Activated naive CD4-positive, alpha-beta T cell treated with anti-CD3 and anti-CD28 coated beads, Interleukin-2, amount 10 ng/mL, durations not matched to agents 7 days and 5 days (primary cell): Measurements from ENCODE around the gene VPS25.

Experiments used
- CTCF ChIA-PET: fragments of 350-600 bp; sonication (Branson Sonifier 250); formaldehyde crosslinking; loops from one replicate; lab custom pipeline; 2021; ENCODE audit warnings: antibody characterized with exemption; lab: Charles Lee
- DNase-seq: peaks from one replicate; pipeline ENCODE4 v3.0.0-alpha.2; 2020
- H3K27ac Mint-ChIP-seq: one replicate; pipeline ENCODE4 v1.8.0; 2021; ENCODE audit warnings: mild to moderate bottlenecking, moderate library complexity, mixed read lengths
- H3K27me3 Mint-ChIP-seq: one replicate; pipeline ENCODE4 v1.8.0; 2021; ENCODE audit warnings: mild to moderate bottlenecking, mixed read lengths
- H3K36me3 Mint-ChIP-seq: one replicate; pipeline ENCODE4 v1.8.0; 2021; ENCODE audit warnings: mixed read lengths
- H3K4me1 Mint-ChIP-seq: one replicate; pipeline ENCODE4 v1.8.0; 2021; ENCODE audit warnings: mixed read lengths
- H3K4me3 Mint-ChIP-seq: one replicate; pipeline ENCODE4 v1.8.0; 2021; ENCODE audit warnings: mild to moderate bottlenecking, moderate library complexity, mixed read lengths
- H3K9me3 Mint-ChIP-seq: one replicate; pipeline ENCODE4 v1.8.0; 2021; ENCODE audit warnings: mixed read lengths

The VPS25 gene

DNA sequence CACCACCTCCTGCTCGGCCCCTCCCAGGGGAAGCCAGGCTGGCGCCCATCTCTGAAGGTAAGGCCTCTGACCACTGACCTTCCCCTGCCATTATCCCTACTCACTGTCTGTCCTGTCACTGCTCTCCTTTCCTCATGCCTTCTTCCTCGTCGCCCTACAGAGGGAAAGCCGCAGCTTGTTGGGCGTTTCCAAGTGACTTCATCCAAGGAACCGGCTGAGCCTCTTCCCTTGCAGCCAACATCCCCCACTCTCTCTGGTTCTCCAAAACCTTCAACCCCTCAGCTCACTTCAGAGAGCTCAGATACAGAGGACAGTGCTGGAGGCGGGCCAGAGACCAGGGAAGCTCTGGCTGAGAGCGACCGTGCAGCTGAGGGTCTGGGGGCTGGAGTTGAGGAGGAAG lies 22.2 kb downstream of the VPS25 start:
- CTCF ChIA-PET = interaction anchor here (1.1 kb wide), 1 partner anchor 32 kb away, joined by 3 read pairs; no protein-coding TSS in a partner anchor
- peaks cover 17% of the 10 kb centered on the region for H3K27me3 Mint-ChIP-seq
- no peaks in the 10 kb centered on the region for H3K9me3 Mint-ChIP-seq
- peaks cover 27% of the 10 kb centered on the region for H3K4me1 Mint-ChIP-seq
- peak overlapping the region; percentile 18 for H3K4me3 Mint-ChIP-seq
- DNase-seq = no peak
- H3K27ac Mint-ChIP-seq = no peak overlapping the region
- H3K36me3 Mint-ChIP-seq = peaks cover 8% of the 10 kb centered on the region

DNA sequence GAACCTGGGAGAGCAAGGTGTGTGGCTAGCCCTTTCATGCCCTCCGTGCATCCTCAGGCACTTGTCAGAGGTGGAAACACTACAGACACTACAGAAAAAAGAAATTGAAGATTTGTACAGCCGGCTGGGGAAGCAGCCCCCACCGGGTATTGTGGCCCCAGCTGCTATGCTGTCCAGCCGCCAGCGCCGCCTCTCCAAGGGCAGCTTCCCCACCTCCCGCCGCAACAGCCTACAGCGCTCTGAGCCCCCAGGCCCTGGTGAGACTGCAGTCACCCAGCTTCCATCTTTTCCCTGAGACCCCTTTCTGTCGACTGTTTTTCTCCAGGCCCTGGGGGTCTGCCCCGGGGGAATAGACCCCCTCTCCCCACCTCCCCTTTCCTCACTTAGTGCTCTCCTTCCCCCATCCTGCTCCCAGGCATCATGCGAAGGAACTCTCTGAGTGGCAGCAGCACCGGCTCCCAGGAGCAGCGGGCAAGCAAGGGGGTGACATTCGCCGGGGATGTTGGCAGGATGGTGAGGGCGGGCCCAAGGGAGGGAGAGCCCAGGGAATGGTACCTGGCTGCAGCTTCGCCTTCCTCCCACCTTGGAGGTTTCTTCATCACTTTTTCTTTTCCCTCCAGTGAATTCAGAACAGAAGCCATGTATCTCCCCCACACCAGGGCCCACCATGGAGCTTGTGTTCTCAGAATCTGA lies 23.0 kb downstream of the VPS25 start:
- H3K36me3 Mint-ChIP-seq = peaks cover 8% of the 10 kb centered on the region
- peaks cover 11% of the 10 kb centered on the region for H3K27me3 Mint-ChIP-seq
- peaks cover 27% of the 10 kb centered on the region for H3K4me1 Mint-ChIP-seq
- no peak for DNase-seq
- H3K4me3 Mint-ChIP-seq = no peak overlapping the region
- CTCF ChIA-PET = no interaction called here
- no peaks in the 10 kb centered on the region for H3K9me3 Mint-ChIP-seq
- H3K27ac Mint-ChIP-seq = no peak overlapping the region

DNA sequence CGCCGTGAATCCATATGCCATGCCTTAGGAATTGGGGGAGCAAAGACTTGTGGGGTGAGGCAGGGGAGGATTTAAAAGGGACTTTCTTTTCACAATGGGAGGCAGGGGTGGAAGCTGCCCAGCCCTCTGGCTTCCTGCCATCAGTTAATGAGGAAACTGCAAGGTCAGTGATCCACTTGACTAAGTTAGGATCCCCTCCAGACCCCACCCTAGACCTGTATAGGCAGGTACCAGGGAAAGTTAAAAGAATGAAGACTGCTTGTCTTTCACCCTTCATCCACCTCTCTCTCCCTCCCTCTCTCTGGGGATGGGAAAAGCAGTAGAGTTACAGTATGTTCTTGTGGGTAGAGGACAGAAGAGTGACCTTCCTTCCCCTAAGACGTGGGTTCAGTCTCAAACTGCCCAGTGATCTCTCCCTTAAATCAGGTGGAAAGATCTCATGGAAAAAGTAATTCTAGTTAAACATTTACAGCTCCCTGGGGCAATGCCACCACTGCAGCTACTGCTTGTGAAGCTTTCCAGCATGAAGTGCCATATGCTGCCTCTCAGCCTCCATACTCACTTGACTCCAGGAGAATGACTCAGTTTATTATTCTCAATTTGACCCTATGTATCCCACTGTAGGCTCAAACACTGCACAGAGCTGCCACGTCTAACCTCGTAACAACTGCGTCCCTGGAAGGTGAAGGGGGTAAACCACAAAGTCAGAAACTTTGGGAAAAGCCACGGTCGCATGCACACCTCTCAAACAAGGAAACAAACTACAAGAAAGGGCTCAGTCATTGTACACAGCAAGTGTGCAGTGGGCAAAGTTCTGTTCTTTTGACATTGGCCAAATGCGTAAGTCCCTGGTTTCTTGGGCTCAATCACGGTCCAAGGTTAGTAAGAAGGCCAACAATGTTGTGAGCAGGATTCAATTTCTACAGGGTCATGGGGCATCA lies 24.1 kb downstream of the VPS25 start:
- H3K36me3 Mint-ChIP-seq = peaks cover 8% of the 10 kb centered on the region
- CTCF ChIA-PET = interaction anchor here (0.6 to 1.5 kb wide), 3 partner anchors 75 to 189 kb away, joined by 3 read pairs; no protein-coding TSS in a partner anchor
- peak overlapping the region; percentile 93 for H3K4me3 Mint-ChIP-seq
- H3K27ac Mint-ChIP-seq = no peak overlapping the region
- no peaks in the 10 kb centered on the region for H3K9me3 Mint-ChIP-seq
- H3K4me1 Mint-ChIP-seq = peaks cover 27% of the 10 kb centered on the region
- DNase-seq = no peak
- H3K27me3 Mint-ChIP-seq = peaks cover 11% of the 10 kb centered on the region

DNA sequence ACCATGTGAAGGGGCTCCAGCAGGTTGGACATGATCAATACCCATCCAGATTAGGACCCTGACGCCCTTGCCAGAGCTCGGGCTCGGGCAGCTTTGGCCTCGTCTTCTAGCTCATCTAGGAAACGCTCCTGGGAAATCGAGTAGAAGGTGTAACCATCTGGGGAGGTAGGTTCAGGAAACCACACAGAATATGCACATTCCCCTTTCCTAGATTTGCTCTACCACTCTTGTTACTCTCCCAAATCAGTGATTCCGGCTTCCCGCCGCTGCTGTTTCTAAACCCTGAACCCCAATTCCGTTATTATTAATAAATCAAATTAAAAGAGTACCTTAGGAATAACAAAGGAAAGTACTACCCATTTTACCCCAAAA lies 24.7 kb downstream of the VPS25 start:
- peaks cover 27% of the 10 kb centered on the region for H3K4me1 Mint-ChIP-seq
- H3K9me3 Mint-ChIP-seq = no peaks in the 10 kb centered on the region
- H3K4me3 Mint-ChIP-seq = peak overlapping the region; percentile 93
- H3K27ac Mint-ChIP-seq = no peak overlapping the region
- CTCF ChIA-PET = interaction anchor here (0.6 to 1.5 kb wide), 3 partner anchors 75 to 190 kb away, joined by 3 read pairs; no protein-coding TSS in a partner anchor
- peaks cover 8% of the 10 kb centered on the region for H3K36me3 Mint-ChIP-seq
- no peak for DNase-seq
- H3K27me3 Mint-ChIP-seq = peaks cover 15% of the 10 kb centered on the region

DNA sequence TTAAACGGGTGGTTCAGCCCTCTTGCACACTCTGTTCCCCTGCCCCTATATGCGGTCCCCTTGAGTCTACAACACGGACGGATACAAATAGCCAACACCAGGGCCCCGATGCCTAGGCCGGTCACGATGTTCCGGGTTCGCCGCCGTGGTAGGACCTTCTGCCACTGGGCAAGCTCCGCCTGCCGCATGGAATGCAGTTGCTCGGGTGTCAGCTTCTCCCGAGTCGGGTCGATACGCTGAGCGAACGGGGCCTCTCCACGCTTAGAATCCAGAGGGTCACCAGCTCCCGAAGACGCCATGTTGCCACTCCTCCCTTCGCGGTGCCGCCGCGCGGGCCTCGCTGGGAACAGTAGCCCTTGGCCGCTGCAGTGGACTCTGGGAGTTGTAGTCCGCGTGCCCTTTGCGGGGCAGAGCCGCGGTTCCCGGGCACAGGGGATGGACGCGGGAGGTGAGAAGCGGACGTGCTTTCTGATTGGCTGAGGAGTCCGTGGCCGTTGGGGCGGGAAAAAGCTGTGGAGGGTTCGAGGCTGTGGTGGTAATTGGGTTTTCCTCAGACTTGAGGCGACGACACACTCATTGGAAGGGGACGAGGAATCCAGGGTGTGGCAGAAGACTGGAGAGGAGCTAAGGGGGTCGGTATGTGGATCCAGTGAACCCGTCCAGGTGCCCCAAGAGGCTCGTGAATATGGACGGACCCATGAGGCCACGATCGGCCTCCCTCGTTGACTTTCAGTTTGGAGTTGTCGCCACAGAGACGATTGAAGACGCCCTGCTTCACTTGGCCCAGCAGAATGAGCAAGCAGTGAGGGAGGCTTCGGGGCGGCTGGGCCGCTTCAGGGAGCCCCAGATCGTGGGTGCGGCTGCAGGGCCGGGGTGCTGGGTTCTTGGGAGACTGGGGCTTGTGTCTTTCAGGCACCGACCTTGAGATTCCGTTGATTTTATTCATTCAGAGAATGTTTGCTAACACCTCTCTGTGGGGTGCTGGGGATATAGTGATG lies 25.4 kb downstream of the VPS25 start, which contains the start of the genes CNTD1 and COA3:
CNTD1 (plus strand) TSS at position 479 of the 998 bp plus-strand sequence; CDS start at position 686, 207 bp downstream.
COA3 (minus strand) TSS at position 322 of the 998 bp plus-strand sequence; CDS start at position 299, 23 bp downstream.
- DNase-seq = peak; percentile 90
- CTCF ChIA-PET = interaction anchor here (1.5 kb wide), 1 partner anchor 76 kb away, joined by 3 read pairs; no protein-coding TSS in a partner anchor
- Mint-ChIP-seq H3K36me3 (peaks cover 8% of the 10 kb centered on the region), H3K4me1 (peaks cover 27% of the 10 kb centered on the region), H3K4me3 (peak within 1 kb of the TSS; percentile 93), H3K9me3 (no peaks in the 10 kb centered on the region), H3K27me3 (peaks cover 15% of the 10 kb centered on the region), H3K27ac (peak within 1 kb of the TSS; percentile 70)

DNA sequence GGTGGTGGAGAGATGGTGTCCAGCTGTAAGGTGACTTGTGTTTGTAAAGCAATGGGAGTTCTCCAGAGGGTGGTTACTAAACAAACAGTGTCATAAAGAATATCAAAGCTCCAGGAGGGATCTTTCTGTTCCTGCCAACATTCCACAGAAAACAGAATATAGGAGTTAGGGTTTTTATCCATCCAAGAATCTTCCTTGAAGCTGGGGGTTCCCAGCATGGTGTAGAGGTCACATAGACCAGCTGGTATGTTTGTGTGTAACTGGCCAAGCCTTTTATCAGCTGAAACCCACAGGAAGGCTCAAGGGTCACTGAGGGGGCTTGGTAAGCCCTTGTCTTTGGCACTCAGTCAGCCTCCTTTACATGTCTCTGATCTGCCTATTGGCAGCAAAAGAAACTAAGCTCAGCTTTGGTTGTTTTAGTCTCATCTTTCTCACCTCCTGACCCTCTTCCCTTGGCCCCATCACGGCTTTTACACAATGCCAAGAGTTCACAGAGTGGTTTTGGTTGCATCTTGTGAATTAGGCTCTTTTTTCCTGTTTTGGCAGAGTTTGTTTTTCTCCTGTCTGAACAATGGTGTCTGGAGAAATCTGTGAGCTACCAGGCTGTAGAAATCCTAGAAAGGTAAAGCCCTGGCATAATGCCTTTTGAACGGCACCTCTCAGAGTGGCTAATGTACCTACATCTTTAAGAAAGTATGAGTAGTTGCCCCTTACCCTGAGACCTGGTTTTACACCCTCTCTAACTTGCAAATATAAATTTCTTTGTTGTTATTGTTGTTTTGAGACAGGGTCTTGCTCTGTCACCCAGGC lies 30.0 kb downstream of the VPS25 start:
- DNase-seq = no peak
- no peaks in the 10 kb centered on the region for H3K9me3 Mint-ChIP-seq
- H3K27me3 Mint-ChIP-seq = peaks cover 15% of the 10 kb centered on the region
- CTCF ChIA-PET = interaction anchor here (0.8 to 1.3 kb wide), 2 partner anchors 17 to 21 kb away, joined by 3 to 4 read pairs; partner anchors contain the start of gene BECN1
- no peaks in the 10 kb centered on the region for H3K36me3 Mint-ChIP-seq
- H3K4me1 Mint-ChIP-seq = peaks cover 7% of the 10 kb centered on the region
- H3K27ac Mint-ChIP-seq = no peak overlapping the region
- no peak overlapping the region for H3K4me3 Mint-ChIP-seq

DNA sequence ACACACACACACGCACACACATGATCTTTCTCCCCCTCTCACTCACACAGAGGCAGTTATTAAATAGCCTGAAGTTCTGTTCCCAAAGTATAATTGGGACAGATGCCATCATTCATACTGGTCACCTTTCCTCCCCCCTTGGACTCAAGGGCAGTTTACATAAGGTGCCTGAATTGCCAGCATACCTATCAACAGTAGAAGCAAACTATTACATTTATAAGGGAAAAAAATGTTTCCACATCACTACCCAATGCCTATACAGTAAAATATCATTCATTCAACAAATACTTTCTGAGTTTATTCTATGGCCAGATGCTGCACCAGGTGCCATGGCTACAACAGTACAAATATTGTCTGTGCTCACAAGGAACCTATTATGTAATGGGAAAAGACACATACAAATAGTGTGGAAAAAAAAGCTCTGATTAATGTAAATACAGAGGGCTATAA lies 31.7 kb downstream of the VPS25 start:
- H3K27me3 Mint-ChIP-seq = peaks cover 7% of the 10 kb centered on the region
- H3K4me3 Mint-ChIP-seq = no peak overlapping the region
- H3K36me3 Mint-ChIP-seq = peaks cover 5% of the 10 kb centered on the region
- no peak overlapping the region for H3K27ac Mint-ChIP-seq
- DNase-seq = no peak
- no peaks in the 10 kb centered on the region for H3K4me1 Mint-ChIP-seq
- no peaks in the 10 kb centered on the region for H3K9me3 Mint-ChIP-seq
- CTCF ChIA-PET = no interaction called here

DNA sequence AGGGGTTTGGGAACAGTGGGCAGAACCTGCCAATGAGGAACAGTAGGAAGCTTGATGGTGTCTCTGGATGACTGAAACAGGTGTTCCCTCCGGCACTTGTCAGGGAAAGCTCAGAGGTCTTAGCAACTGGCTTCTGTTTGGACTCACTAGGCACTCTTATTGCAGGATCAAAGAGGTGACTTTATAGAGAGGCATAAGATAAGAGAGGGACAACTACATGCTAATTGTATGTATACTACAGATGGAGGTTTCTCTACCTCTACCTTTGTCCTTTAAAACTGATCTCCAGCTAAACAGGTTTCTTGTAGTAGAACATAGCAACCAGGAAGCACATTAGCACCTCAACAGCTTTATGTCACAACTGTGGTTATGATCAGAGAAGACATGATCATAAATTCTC lies 33.0 kb downstream of the VPS25 start:
- Mint-ChIP-seq H3K27ac (no peak overlapping the region), H3K36me3 (peaks cover 14% of the 10 kb centered on the region), H3K9me3 (no peaks in the 10 kb centered on the region), H3K4me1 (no peaks in the 10 kb centered on the region), H3K27me3 (peaks cover 4% of the 10 kb centered on the region), H3K4me3 (no peak overlapping the region)
- no peak for DNase-seq
- CTCF ChIA-PET = no interaction called here

DNA sequence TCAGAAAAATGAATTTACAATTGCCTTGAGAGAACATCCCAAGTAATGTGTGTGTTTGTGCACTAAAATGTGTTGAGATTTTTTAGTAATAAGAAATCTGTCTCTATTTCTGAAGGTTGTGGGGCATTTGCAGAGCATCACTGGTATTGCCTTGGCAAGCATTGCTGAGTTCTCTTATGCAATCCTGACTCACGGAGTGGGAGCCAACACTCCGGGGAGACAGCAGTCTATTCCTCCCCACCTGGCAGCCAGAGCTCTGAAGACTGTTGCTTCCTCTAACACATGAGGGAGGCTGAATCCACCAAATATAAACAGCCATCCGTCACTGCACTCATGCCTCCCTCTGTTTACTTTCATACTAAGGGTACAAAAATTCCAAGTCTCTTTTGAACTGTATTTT lies 36.0 kb downstream of the VPS25 start:
- H3K27ac Mint-ChIP-seq = no peak overlapping the region
- no peak overlapping the region for H3K4me3 Mint-ChIP-seq
- no peaks in the 10 kb centered on the region for H3K9me3 Mint-ChIP-seq
- no peaks in the 10 kb centered on the region for H3K4me1 Mint-ChIP-seq
- no peak for DNase-seq
- no peaks in the 10 kb centered on the region for H3K27me3 Mint-ChIP-seq
- CTCF ChIA-PET = interaction anchor here (2.0 kb wide), 1 partner anchor 11 kb away, joined by 10 read pairs; no protein-coding TSS in a partner anchor
- H3K36me3 Mint-ChIP-seq = peaks cover 28% of the 10 kb centered on the region

DNA sequence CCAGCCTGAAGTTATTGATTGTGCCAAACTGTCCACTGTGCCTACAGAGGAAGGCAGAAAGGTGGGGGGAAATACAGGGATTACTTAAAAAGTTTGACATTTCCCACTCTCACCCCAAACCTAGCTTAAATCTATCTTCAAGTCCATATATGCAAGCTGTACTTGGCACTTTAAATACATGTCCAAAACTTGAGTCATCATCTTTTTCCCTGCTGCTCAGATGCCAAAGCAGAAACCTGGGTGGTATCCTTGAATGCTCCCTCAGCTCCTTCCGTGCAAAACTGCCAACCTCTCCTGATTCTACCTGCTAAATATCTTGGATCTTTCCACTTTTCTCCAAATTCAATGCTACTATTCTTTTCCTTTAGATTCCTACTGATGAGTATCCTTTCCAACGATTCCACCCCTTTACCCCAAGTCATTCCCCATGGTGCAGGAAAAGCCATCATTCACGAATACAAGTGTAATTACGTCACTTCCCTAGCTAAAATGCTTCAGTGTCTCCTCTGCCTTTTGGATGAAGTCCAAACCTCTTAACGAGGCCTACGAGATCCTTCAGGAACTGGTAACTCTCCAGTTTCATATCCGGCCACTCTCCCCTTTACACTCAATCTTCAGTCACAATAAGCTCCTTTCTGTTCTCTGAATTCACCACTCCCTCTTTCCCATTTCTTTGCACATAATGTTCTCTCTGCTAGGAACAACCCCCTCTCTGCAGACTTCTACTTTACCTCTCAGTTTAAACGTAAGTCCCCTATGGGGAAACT lies 41.6 kb downstream of the VPS25 start:
- peaks cover 56% of the 10 kb centered on the region for H3K36me3 Mint-ChIP-seq

DNA sequence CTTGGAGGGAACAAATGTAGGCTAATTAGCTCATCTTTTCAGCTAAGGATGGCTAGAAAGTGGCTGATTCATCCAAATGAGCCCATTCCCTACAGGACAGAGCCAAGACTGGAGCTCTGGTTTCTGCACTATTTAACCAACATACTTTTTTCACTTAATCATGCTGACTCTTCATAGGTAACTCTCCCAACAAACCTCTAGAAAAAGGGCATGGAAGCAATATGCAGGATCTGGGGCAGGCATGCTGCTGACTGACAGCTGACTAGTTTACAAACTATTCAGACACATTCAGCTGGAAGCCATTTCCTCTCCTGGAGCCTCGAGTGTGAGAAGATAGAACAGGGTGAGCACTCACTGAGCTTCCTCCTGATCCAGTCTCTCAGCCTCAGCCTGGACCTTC lies 44.6 kb downstream of the VPS25 start:
- Mint-ChIP-seq H3K4me3 (no peak overlapping the region), H3K27ac (no peak overlapping the region), H3K9me3 (no peaks in the 10 kb centered on the region), H3K36me3 (peaks cover 56% of the 10 kb centered on the region), H3K4me1 (peaks cover 23% of the 10 kb centered on the region), H3K27me3 (no peaks in the 10 kb centered on the region)
- DNase-seq = no peak
- CTCF ChIA-PET = interaction anchor here (0.5 to 1.7 kb wide), 3 partner anchors 54 to 671 kb away, joined by 3 to 5 read pairs (median 3); partner anchors contain the start of gene RPL27

More for the DNA sequence above, 41.6 kb downstream of the VPS25 start:
- no peak for DNase-seq
- CTCF ChIA-PET = interaction anchor here (1.0 kb wide), 1 partner anchor 93 kb away, joined by 3 read pairs; no protein-coding TSS in a partner anchor
- no peaks in the 10 kb centered on the region for H3K4me1 Mint-ChIP-seq
- no peak overlapping the region for H3K27ac Mint-ChIP-seq
- no peak overlapping the region for H3K4me3 Mint-ChIP-seq
- H3K27me3 Mint-ChIP-seq = no peaks in the 10 kb centered on the region
- H3K9me3 Mint-ChIP-seq = no peaks in the 10 kb centered on the region

DNA sequence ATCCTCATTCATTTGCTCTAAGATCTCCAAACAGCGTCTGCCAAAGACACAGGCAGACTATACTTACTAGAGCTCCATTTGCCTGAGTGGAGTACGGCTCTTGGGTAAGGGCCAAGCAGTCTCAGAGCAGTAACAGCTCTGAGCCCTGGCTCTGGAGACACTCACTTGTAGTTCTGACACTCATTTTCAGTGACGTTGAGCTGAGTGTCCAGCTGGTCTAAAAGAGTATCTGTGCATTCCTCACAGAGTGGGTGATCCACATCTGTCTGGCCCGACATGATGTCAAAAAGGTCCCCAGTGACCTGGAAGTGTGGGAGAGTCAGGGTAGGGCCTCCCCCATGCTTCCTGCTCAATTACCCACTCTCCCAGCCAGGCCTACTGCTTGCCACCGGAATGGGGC lies 45.1 kb downstream of the VPS25 start:
- Mint-ChIP-seq H3K4me1 (peaks cover 27% of the 10 kb centered on the region), H3K36me3 (peaks cover 56% of the 10 kb centered on the region), H3K27ac (no peak overlapping the region), H3K9me3 (no peaks in the 10 kb centered on the region), H3K4me3 (no peak overlapping the region), H3K27me3 (no peaks in the 10 kb centered on the region)
- DNase-seq = no peak
- CTCF ChIA-PET = interaction anchor here (0.7 to 2.7 kb wide), 3 partner anchors 9 to 180 kb away, joined by 3 to 10 read pairs (median 5); partner anchors contain the start of gene RPL27
